GM18505 (cell line): ENCODE data around the gene ZIC2.
"Not testable (repeated sequence)": the region's sequence is repeated elsewhere in the genome, so short reads cannot be mapped to it uniquely, and the experiment has no call there.

Source experiments
- ATAC-seq: cut with Tn5 transposase; IDR thresholded peaks from one replicate; pipeline ENCODE4 v1.9.1; 2021; ENCODE audit not compliant: unreplicated experiment
- POLR2A ChIP-seq: IDR thresholded peaks from 4 replicates; pipeline ENCODE4 v1.6.1; 2011; ENCODE audit warnings: borderline replicate concordance; ENCODE audit not compliant: insufficient read depth, insufficient read length; ENCODE audit errors: extremely low read depth

ZIC2 gene

DNA sequence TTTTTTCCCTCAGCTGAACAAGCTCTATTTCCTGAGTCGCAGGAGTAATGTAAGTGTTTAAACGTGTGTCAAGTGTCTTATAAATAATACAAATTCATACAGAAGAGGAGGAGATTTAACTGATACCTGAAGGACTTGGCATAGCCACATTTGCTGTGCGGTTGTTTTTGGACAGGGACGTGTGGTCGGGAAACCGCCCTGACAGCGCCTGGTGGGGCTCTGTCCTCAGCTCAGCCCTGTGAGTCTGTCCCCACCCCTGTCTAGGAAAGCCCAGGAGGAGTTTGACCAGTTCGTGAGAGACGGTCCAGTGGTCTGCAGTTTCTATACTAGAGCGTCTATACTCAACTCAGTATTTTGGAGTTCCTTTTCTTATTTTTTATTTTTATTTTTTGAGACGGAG, 16.7 kb downstream of the ZIC2 start:
- TF ChIP-seq POLR2A: no peak
- no peak for ATAC-seq

DNA sequence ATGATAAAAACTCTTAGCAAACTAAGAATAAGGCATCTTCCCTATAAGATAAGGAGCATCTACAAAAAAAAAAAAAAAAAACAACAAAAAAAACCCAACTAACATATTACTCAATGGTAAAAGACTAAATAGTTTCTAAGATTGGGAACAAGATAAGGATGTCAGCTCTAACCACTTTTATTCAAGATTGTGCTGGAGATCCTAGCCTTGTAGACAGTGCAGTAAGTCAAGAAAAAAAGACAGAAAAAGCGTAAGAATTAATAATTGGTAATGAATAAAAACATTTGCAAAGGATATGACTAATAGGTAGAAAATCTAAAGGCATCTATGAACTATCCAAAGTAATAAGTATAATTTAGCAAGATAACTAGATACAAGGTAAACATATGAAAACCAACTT, 33.0 kb downstream of the ZIC2 start:
- ATAC-seq: no peak
- no peak for TF ChIP-seq POLR2A

DNA sequence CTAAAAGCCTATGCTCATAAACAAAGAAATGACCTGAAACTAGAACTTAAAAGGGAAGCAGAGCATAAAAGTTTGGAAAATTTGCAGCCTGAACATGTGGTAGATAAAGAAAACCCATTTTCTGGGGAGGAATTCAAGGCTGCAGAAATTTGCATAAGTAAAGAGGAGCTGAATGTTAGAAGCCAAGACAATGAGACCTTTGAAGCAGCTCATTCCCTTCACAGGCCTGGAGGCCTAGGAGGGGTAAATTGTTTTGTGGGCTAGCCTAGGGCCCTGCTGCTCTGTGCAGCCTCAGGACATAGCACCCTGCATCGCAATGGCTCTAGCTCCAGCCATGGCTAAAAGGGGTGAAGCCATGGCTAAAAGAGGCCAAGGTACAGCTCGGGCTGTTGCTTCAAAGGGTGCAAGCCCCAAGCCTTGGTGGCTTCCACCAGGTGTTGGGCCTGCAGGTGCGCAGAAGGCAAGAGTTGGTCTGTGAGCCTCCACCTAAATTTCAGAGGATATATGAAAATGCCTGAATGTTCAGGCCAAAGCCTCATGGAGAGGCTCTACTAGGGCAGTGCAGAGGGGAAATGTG, 38.3 kb downstream of the ZIC2 start:
- no peak for ATAC-seq
- no peak for TF ChIP-seq POLR2A

DNA sequence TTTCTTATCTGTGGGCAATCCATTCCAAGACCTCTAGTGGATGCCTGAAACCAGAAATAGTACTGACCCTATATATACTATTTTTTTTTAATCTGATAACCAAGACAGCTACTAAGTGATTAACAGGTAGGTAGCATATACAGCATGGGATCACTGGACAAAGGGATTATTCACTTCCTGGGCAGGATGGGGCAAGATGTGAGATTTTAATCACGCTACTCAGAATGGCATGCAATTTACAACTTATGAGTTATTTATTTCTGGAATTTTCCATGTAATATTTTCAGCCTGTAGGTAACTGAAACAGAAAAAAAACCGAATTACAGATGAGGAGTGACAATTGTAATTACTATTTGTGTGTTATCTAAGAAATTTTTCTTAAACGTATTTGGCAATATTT, 41.2 kb downstream of the ZIC2 start:
- ATAC-seq: no peak
- no peak for TF ChIP-seq POLR2A

DNA sequence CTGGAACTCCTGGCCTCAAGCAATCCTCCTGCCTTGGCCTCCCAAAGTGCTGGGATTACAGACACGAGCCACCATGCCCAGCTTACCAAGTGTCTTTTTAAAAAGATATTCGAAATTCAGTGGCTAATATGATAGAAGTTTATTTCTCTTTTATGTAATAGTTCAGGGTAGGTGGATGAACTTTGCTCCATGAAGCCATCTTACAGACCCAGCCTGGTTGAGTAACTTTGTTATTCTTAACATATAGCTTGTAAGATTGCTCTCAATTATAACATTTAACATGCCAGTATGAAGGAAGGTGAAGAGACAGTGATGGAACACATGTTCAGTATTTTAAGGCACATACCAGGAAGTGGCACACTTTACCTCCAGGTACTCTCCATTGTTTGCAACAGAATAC, 42.4 kb downstream of the ZIC2 start:
- ATAC-seq: no peak
- no peak for TF ChIP-seq POLR2A

DNA sequence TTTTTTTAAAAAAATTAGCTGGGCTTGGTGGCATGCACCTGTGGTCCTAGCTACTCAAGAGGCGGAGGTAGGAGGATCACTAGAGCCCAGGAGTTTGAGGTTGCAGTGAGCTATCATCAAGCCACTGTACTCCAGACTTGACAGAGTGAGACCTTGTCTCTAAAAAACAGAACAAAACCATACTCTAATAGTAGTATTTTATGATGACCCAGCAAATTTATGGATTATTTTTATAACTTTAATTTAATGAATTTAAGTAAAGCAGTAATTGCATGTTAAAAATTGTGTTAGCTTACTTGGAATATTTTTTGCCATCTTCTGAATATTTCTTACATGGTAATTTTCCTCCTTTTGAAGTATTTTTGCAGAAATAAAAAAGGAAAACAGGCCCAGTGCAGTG, 48.3 kb downstream of the ZIC2 start:
- TF ChIP-seq POLR2A: no peak
- ATAC-seq: no peak

DNA sequence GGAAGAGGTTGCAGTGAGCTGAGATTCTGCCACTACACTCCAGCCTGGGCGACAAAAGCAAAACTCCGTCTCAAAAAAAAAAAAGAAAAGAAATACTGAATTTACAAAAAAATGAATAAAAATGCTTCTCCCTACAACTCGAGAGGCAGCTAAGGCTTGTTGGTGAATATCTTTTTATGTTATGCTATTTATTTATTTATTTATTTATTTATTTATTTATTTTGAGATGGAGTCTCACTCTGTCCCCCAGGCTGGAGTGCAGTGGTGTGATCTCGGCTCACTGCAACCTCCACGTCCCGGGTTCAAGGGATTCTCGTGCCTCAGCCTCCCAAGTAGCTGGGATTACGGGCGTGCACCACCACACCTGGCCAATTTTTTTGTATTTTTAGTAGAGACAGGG, 51.1 kb downstream of the ZIC2 start:
- not testable (repeated sequence) for ATAC-seq

DNA sequence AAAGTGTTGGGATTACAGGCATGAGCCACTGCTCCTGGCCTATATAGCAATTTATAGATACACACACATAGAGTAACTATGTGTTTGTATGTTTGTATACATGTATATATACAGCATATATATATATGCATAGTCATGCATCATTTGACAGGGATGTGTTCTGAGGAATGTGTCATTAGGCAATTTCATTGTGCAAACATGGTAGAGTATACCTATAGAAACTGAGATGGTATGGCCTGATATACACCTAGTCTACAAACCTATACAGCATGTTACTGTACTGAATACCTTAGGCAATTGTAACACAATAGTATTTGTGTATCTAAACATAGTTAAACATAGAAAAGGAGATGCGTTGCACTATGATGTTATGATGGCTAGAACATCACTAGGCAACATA, 54.4 kb downstream of the ZIC2 start:
- TF ChIP-seq POLR2A: no peak
- ATAC-seq: no peak
